GM19023 (cell line): ENCODE measurements around the gene XPO5.
"Not testable (repeated sequence)": the region's sequence is repeated elsewhere in the genome, so short reads cannot be mapped to it uniquely, and the experiment has no call there.

Experiments
- ATAC-seq: cut with Tn5 transposase; IDR thresholded peaks from one replicate; pipeline ENCODE4 v1.9.1; 2021; ENCODE audit warnings: mild to moderate bottlenecking, moderate library complexity; ENCODE audit not compliant: unreplicated experiment

The XPO5 gene

DNA sequence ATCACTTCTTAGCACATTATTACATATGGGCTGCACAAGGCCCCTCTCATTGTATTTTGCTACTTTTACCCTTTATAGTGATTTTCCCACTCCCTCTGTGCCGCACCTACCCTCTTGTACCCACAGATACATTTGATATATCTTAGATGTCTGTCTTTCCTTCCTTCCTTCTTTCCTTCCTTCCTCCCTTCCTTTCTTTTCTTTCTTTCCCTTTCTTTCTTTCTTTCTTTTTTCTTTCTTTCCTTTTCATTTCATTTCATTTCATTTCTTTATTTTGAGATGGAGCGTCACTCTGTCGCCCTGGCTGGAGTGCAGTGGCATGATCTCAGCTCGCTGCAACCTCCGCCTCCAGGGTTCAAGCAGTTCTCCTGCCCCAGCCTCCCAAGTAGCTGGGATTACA lies 12.4 kb upstream of the XPO5 start:
- ATAC-seq: no peak

DNA sequence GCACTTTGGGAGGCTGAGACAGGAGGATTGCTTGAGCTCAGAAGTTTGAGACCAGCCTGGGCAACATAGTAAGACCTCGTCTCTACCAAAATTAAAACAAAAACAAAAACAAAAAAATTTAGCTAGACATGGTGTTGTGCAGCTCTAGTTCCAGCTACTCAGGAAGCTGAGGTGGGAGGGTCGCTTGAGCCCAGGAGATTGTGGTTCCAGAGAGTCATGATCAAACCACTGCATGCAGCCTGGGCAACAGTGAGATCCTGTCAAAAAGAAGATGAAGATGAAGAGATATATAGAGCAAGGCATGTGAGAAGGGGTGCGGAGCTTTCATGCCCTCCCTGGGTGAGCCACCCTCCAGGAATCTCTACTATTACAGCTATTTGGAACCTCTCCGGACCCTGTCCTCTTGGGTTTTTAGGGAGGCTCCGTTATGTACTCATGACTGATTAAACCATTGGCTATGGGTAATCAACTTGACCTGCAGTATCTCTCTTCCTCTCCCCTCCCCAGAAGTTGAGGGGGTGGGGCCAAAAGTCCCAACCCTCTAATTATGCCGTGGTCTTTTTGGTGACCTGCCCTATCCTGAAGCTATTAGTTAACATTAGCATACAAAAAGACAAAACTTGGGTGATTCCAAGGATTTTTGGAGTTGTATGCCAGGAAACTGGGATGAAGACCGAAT lies 9.2 kb upstream of the XPO5 start:
- ATAC-seq: no peak

DNA sequence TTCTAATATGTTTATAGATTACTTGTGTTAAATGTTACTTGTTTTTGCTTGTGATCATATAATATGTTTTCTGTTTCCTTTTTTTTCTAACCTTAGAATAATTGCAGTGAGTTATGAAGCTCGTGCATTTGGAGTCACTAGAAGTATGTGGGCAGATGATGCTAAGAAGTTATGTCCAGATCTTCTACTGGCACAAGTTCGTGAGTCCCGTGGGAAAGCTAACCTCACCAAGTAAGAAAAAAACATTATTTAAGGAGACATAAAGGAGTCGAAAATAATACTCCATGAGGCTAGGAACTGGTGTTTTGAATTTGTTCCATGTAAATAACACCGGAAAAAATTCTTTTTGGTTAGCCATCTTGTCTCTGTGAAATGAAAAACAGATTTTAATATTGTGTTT lies 7.1 kb upstream of the XPO5 start:
- no peak for ATAC-seq

DNA sequence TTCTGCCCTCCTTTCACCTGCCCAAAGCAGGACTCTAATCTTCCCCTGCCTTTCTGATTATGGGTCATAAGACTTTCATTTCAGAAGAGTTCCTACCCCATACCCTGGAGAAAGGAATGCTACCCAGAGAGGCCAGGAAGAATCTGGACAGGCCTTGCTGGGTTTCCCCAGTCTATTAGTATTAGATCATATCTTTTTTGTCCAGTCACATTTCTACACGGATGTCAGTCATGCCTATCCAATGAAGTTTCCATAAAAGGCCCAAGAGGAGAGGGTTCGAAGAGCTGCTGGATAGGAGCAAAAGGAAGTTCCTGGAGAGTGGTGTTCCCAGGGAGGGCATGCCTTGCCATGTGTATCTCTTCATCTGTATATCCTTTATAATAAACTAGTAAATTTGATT lies 3.3 kb upstream of the XPO5 start:
- ATAC-seq: no peak

DNA sequence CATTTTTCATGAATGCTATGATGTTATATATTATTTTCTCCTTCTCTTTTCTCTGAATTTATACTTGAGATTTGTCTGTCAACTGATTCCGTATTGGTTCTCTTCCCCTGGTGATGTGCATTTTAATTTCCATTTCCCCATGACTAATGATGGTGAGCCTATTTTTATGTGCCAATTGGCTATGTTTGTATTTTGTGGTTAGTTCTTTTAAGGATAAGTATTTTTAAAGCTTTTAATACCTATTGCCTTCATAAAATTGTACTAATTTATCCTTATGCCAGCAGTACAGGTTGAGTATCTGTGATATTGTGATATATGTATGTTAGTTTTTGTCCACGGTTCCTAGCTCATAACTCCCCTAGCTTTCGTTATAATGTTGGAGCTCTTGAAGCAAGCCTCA lies 2.9 kb upstream of the XPO5 start:
- no peak for ATAC-seq

DNA sequence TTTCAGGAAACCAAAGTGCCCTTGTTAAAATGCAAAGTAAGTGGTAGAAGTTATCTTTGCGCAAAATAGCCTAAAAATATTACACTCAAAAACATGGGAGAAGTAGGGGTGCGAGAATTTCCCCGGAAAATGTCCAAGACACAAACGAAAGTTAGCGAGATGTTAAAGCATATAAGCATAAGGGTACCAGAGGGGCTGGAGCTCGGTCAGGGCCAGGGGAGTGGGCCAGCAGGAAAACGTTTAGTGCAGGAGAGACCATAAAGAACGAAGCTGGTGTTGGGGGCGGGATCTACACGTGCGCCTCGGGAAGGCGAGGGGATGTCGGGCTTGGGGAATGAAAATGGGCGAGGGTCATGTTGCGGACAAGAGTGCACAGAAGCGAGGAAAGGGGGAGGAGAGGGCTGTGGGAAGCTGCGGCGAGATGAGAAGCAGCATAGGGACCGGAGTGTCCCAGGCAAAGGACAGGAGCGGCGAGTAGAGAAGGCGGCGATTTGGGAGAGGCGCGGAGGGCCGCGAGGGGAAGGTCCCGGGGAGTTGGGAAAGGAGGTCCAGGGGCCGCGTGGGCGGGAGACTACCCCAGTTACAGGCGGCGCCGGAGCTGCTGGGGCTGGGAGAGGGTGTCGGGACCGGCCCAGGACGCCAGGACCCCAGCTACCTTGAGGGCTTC lies 600 bp downstream of the XPO5 start:
- no peak for ATAC-seq

DNA sequence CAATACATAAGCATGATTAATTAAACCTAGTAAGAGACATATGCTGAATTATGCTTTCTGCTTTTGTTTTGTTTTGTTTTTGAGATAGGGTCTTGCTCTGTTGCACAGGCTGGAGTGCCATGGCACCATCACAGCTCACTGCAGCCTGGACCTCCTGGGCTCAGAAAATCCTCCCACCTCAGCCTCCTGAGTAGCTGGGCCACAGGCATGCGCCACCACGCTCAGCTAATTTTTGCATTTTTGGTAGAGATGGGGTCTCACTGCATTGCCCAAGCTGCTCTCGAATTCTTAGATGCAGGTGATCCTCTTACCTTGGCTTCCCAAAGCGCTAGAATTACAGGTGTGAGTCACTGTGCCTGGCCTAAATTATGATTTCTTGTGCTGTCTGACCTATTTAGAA lies 3.8 kb downstream of the XPO5 start:
- ATAC-seq: no peak

DNA sequence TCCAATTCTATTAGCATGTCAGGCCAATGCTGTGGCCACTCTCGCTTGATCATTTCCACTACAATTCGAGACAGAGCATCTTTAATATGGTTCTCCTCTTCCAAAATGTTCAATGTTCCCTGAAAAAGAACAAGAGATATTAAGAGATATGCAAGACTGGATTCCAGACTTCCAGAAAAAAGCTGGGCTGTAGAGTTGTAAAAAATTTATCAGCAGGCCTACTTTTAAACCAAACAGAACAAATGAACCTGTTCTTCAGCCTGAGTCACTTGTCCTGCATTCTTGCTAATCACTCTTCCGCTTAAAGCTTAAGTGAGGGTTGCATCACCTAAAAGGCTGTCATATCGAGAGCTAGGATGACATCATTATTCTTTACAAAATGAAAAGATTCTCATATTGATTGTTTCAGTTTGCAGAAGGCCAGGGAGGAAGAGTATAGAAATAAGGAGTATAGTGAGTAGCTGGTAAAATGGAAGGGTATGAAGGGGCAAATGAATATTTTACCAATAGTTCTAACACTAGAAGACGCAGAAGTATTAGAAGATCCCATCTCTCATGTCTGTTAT lies 4.9 kb downstream of the XPO5 start:
- no peak for ATAC-seq

DNA sequence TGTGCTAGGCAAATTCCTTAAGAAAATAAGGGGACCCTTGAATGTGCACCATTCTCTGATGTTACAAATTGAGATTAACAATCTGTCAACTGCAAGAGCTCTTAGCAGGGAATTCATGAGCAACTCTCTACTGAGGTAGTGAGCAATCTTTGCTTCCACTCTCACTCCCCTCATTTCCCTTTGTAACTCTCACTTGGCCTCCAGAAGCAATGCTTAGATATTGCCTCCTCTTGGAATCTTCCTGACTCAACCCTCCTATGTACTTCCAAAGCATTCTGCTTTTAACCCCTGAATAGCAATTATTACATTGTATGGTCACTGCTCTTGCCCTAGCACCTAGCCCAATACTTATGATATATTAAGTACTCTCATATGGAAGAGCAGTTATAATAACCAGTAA lies 16.5 kb downstream of the XPO5 start:
- no peak for ATAC-seq

DNA sequence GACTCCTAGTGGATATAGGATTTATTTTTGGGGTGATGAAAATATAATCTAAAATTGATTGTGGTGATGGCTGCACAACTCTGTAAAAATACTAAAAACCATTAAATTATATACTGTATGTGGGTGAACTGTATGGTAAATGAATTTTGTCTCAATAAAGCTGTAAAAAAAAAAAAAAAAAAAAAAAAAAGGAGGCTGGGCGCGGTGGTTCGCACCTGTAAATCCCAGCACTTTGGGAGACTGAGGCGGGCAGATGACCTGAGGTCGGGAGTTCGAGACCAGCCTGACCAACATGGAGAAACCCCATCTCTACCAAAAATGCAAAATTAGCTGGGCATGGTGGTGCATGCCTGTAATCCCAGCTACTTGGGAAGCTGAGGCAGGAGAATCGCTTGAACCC lies 18.2 kb downstream of the XPO5 start:
- not testable (repeated sequence) for ATAC-seq

DNA sequence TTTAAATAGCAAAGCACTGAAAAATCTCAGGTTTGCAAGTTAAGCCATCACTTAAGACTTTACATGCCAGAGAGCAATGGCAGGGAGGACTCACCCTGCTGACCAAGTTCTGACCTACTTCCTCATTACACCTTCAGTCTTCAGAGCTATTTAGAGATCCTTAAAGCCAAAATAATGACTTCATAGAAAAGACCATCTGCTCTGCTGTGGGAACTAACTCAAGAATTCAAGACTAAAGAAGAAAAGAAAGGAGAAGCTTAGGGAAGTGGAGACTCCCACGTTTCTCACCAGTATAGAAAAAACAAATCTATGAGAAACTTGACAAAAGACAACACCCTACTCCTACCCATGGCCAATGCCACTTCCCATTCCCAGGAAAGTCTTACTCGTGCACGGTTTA lies 28.6 kb downstream of the XPO5 start:
- ATAC-seq: no peak

DNA sequence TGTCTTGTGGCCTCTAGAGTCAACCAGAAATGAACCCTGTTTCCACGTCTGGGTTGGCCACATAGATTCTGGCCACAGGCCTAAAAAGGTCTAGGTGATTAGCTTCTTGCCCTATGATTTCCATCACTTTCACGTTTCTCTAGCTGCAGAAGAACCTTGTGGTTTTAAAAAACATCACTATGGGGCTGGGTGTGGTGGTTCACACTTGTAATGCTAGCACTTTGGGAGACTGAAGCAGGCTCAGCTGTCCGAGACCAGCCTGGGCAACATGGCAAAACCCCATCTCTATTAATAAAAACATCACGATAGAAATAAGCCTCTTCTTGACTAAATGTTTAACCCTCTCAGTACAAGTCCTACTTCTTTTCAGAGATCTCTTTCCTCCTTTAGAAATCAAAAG lies 31.4 kb downstream of the XPO5 start:
- no peak for ATAC-seq

DNA sequence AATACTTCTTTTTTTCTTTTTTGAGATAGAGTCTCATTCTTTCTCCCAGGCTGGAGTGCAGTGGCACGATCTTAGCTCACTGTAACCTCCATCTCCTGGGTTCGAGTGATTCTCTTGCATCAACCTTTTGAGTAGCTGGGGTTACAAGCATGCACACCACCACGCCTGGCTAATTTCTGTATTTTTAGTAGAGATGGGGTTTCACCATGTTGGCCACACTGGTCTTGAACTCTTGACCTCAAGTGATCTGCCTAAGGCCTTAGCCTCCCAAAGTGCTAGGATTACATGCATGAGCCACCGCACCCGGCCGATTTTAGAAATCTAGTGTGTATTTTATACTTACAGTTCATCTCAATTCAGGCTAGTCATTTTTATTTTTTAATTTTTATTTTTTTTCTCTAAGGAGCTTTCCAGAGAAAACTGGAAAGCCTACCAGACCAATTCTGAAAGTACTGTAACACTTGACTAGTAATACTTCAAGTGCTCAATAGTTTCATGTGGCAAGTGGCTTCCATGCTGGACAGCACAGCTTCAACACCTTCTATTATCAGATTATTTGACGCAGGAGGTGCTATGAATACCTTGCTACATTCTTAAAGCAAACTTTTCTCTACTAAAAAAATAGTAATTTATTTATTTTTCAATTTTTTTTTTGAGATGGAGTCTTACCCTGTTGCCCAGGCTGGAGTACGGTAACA lies 33.9 kb downstream of the XPO5 start:
- peak; percentile 55 for ATAC-seq

DNA sequence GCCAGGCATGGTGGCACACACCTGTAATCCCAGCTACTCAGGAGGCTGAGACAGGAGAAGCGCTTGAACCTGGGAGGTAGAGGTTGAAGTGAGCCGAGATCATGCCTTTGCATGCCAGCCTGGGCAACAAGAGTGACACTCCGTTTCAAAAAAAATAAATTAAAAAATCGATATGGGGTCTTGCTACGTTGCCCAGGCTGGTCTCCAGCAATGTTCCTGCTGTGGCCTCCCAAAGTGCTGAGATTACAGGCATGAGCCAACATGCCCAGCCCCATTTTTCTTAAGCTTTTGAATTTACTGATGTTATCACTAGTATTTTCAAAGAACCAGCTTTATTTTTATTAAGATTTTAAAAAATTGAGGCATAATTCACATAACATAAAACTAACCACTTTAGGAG lies 35.3 kb downstream of the XPO5 start:
- no peak for ATAC-seq

DNA sequence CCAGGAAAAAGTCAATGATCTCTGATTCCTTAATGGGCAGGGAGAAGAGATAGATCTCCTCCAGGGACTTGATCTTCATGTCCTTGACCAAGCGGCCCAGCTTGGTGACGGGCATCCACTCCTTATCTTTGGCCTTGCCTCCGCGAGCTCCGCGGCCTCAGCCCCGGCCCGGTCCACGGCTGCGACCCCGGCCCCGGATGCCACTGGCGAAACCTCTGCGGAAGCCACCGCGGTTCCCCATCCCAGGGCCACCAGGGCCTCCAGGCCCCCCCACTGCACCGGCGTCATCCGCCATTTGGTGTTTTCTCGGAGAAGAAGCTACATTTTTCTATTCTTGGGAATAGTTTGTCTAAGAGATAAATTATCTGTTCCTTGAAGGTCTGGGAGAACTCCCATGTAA lies 36.4 kb downstream of the XPO5 start:
- not testable (repeated sequence) for ATAC-seq

DNA sequence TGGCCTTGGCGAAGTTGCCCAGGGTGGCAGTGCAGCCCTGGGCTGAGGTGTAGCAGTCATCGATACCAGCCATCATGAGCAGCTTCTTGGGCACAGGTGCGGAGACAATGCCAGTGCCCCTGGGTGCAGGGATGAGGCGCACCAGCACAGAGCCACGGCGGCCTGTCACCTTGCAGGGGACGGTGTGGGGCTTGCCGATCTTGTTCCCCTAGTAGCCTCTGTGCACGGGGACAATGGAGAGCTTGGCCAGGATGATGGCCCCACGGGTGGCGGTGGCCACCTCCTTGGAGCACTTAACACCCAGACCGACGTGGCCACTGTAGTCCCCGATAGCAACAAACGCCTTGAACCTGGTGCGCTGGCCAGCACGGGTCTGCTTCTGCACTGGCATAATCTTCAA lies 36.9 kb downstream of the XPO5 start:
- not testable (repeated sequence) for ATAC-seq

DNA sequence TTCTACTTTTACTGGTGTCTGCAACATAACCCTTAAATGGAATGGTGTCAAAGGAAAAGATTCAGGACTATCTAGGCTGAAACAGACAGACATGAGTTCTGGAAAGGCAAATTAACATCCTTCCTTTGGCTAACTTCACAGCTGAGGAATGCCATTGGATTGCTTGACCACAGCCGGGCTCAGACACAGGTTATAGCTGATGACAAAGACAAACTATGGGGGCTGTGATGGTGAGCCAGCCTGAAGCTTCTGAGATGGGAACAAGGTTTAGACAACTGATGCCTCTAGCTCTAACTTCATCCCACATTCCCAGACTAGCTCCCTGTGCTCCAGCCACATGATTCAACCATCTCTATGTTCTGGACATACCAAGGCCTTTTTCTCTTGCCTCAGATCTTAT lies 43.6 kb downstream of the XPO5 start:
- ATAC-seq: no peak

DNA sequence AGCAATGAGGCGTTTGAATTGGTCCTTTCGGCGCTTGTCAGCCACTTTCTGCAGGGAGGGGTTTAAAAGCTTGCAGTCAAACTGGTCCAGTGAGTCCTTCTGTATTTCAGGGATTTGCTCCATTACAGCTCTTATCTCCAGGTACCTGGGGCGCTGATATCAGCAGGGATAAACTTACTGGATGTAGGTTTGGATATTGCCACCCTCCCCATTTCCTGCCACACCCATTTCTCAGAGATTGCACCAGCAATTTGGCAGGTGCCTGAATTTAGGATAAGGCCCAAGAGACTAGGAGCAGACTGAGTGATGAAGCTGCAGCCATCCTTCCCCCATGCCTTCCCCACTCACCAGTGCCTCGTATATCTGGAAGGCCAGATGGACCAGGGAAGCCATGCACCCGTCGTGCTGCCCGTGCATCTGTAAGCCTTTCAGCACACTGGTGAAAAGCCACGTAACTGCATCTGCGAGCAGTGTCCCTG lies 51.3 kb downstream of the XPO5 start:
- ATAC-seq: no peak

DNA sequence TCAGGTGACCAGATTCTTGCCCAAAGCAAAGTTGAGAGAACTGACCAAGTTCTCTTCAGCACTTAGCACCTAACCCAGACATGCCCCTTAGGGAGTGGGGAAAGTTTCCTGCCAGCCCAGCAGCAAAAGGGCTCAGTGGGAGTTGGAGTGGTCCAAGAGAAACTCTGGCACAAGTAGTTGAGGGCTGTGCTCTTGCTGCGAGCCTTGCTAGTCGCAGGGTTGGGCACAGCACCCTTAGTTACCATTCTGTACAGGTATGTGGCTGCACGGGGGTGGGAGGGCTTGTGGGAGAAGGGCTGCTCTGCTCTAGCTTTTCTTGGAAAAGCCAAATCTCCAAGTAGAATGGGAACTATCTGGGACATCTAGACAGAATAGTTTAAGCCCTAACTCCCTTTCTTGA lies 52.6 kb downstream of the XPO5 start:
- ATAC-seq: no peak

DNA sequence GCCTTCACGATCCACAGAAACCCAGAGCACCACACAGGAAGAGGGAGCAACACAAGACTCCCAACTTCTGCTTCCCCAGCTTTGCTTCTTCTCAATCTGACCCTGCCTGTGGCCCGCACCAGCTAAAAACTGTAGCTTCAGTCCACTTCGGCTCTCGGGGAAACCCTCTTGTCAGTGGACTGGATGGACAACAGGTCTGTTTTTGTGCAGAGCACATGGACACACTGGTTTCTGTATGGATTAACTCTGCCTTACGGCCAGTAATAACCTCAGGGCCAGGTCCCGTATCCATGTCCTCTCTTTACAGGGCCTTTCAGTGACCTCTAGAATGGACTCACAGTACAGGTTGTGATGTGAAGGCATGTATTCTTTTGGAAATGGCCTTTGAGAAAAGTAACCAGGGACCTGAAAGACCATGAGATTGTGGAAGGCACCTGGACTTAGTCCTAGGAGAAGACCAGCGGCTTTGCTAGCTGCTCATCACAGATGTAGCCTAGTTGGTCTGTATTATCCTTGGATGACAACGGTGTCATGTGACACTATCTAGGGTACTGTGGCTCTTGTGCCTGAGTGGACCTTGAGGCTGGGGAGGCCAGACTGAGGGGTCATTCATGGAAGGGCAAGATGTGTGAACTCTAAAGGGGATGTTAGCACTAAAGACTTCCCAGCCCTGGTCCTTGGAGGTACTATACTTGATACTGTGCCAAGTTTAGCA lies 53.1 kb downstream of the XPO5 start:
- no peak for ATAC-seq

DNA sequence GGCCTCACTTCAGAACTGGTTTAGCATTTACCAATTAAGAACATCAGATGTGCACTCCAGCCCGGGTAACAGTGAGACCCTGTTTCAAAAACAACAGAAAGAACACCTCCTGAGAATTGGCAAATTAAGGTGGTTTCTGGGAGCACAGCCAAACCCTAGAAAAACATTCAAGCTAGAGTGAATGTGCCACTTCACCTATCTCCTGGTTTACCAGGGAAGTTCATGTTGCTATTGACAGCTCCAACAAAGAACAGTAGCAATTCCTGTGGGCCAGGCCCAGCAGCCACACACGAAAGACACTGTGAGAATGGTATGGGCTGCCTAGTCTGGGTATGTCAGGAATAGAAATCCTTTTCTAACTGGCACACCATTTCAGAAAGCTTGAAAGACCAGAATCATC lies 54.0 kb downstream of the XPO5 start:
- no peak for ATAC-seq
